Measurements from ENCODE around the gene KCNJ11.

- TF ChIP-seq CTCF (optimal IDR thresholded peaks at IDR 0.05 in 1 of 3, IDR thresholded peaks at IDR 0.05 in 1 of 3, conservative IDR thresholded peaks at IDR 0.05 in 1 of 3; ENCODE audit: extremely low read depth in 1 of 3, insufficient read depth in 2 of 3, low read length in 3 of 3) (no peak), EZH2 (IDR thresholded peaks at IDR 0.05; ENCODE audit: low read length) (no peak)
Observed at GRCh38 chr11:17437366-17437765, 48.9 kb upstream of the KCNJ11 start.
